Measurements from ENCODE around the gene SCN4B. TPM values are rescaled to one million over a fixed set of nuclear protein-coding genes. Genes with fewer than 3 reads are reported as not detected.
A peak's percentile ranks its signal among the peaks of the same experiment; 100 is the strongest.
"Not testable (repeated sequence)": the region's sequence is repeated elsewhere in the genome, so short reads cannot be mapped to it uniquely, and the experiment has no call there.

SCN4B gene
- total RNA-seq, 1 donor, result not detected

DNA sequence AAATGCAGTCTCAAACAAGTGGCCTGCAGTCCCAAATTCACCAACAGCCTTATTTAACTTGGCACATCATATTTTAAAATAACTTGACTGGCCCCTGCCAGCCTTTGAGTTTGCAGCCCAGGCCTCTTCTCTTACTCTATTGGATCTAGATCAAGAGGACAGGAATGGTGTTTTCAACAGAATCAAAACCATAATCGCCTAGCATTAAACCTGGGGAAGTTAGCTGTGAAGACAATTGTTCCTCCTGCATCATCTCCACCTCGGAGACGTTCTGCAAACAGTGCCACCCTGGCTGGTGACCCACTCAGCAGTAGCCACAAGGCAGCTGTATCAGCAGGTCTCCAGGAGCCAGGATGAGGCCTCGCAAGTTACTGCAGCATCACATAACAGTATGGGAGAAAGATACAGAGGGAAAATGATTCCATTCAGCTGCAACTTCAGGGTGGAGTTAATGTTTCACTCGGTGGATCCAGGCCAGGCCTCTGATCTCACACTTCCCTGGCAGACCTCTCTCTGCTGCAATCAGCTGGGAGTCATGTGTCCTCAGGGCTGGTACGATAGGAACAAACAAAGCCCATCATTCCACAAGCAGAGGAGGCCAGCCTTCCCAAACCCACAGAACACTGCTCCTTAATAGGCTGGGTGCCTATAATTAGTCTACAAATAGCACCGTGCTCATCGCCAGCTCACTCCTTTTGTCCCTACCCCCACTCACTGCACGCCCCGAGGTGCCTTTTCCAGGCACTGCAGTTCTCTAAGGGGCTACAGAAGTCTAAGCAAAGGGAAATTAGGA lies 42.4 kb upstream of the SCN4B start:
- peak; percentile 39 for DNase-seq (ENCODE audit: low read depth)
- no peak for TF ChIP-seq CTCF (IDR thresholded peaks at IDR 0.05; ENCODE audit: insufficient read depth, low read depth, low read length)
- H3K4me3 ChIP-seq (ENCODE audit: low read depth, low read length), result no peak overlapping the region

- DNase-seq (ENCODE audit: low read depth), result no peak
- no peak for TF ChIP-seq CTCF (IDR thresholded peaks at IDR 0.05; ENCODE audit: insufficient read depth, low read depth, low read length)
- no peak overlapping the region for H3K4me3 ChIP-seq (ENCODE audit: low read depth, low read length)
Measured at GRCh38 chr11:118193910-118194566, 41.4 kb upstream of the SCN4B start.

GRCh38 chr11:118192817-118193216 lies 40.2 kb upstream of the SCN4B start:
- DNase-seq (ENCODE audit: low read depth); H3K4me3 ChIP-seq (ENCODE audit: low read depth, low read length): not testable (repeated sequence)

DNA sequence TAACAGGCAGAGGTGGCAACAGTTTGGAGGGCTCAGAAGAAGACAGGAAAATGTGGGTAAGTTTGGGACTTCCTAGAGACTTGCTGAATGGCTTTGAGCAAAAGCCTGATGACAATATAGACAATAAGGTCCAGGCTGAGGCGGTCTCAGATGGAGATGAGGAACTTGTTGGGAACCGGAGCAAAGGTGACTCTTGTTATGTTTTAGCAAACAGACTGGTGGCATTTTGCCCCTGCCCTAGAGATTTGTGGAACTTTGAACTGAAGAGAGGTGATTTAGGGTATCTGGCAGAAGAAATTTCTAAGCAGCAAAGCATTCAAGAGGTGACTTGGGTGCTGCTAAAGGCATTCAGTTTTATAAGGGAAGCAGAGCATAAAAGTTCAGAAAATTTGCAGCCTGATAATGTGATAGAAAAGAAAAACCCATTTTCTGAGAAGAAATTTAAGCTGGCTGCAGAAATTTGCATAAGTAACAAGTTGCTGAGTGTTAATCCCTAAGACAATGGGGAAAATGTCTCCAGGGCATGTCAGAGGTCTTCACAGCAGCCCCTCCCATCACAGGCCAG lies 38.4 kb upstream of the SCN4B start:
- DNase-seq (ENCODE audit: low read depth), result not testable (repeated sequence)

DNA sequence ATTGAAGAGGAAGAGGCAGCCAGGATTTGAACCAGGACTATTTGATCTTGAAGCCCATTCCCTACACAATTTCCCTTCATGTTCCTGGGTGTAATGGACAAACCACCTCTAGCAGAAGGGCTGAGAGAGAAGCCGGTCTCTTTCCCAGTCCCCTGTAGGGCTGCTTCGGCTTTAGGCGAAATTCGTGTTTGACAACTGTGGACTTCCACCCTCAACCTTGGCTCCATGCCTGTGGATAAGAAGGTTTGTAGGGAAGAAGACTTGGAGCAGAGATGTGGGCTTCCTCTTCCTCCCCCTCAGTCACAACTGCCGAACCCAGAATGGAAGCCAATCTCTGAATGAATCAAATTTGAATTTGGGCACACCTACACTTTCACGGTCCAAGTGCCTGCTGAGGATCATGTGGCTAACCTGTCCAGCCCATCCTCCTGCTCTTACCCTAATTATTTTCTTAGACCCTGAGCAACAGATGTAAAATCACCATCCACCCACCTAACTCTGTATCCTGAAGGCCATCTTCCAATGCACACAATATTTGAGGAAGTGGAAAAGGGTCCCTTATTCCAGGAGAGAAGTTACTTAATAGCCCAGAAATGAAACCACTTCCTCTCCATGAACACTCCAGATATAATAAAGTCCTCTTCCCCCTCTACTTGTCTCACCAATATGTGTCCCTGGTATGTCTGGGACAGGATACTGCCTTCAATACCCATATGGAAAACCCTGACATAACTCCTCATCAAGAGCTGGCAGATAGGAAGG lies 33.9 kb upstream of the SCN4B start:
- no peak for DNase-seq (ENCODE audit: low read depth)
- H3K4me3 ChIP-seq (ENCODE audit: low read depth, low read length), result no peak overlapping the region

More for the DNA sequence above, 38.4 kb upstream of the SCN4B start:
- not testable (repeated sequence) for H3K4me3 ChIP-seq (ENCODE audit: low read depth, low read length)

GRCh38 chr11:118184784-118185579 lies 32.4 kb upstream of the SCN4B start:
- DNase-seq (ENCODE audit: low read depth), result no peak
- TF ChIP-seq CTCF (IDR thresholded peaks at IDR 0.05; ENCODE audit: insufficient read depth, low read depth, low read length), result no peak
- no peak overlapping the region for H3K4me3 ChIP-seq (ENCODE audit: low read depth, low read length)

More for the DNA sequence above, 33.9 kb upstream of the SCN4B start:
- no peak for TF ChIP-seq CTCF (IDR thresholded peaks at IDR 0.05; ENCODE audit: insufficient read depth, low read depth, low read length)

GRCh38 chr11:118183691-118184090 lies 31.1 kb upstream of the SCN4B start:
- not testable (repeated sequence) for H3K4me3 ChIP-seq (ENCODE audit: low read depth, low read length); DNase-seq (ENCODE audit: low read depth)
